Thymus (tissue), 11 donors: ENCODE results near the gene IGFLR1. TPM values are rescaled to one million over a fixed set of nuclear protein-coding genes. Genes with fewer than 3 reads are reported as not detected.
A peak's percentile ranks its signal among the peaks of the same experiment; 100 is the strongest.

ENCODE experiments used
- DNase-seq, 9 donors: peaks; one replicate each; pipeline ENCODE4 v3.0.0-alpha.2; 2013; ENCODE audit warnings: low spot score in 9 of 9, low read depth in 6 of 9, missing footprints in 1 of 9
- H3K27ac ChIP-seq, 2 donors: one replicate each; pipeline ENCODE4 v1.5.1; 2013; ENCODE audit warnings: control low read depth in 1 of 2, low read depth in 1 of 2, low read length in 1 of 2, mild to moderate bottlenecking in 1 of 2, moderate library complexity in 1 of 2
- H3K27me3 ChIP-seq, 2 donors: one replicate each; pipeline ENCODE4 v1.5.1; 2013; ENCODE audit warnings: low read length in 1 of 2; ENCODE audit not compliant: control insufficient read depth in 2 of 2, insufficient read depth in 1 of 2
- H3K36me3 ChIP-seq, 2 donors: one replicate each; pipeline ENCODE4 v1.5.1; 2013; ENCODE audit warnings: low read length in 1 of 2, mild to moderate bottlenecking in 1 of 2, moderate library complexity in 1 of 2; ENCODE audit not compliant: control insufficient read depth in 2 of 2, insufficient read depth in 2 of 2
- H3K4me1 ChIP-seq, 2 donors: one replicate each; pipeline ENCODE4 v1.5.1; 2013; ENCODE audit warnings: low read length in 2 of 2; ENCODE audit not compliant: control insufficient read depth in 2 of 2, insufficient read depth in 2 of 2
- H3K4me3 ChIP-seq, 2 donors: one replicate each; pipeline ENCODE4 v1.5.1; 2013; ENCODE audit warnings: low read length in 2 of 2, control low read depth in 1 of 2, mild to moderate bottlenecking in 1 of 2
- H3K9me3 ChIP-seq, 2 donors: one replicate each; pipeline ENCODE4 v1.5.1; 2013; ENCODE audit warnings: low read length in 1 of 2, mild to moderate bottlenecking in 1 of 2; ENCODE audit not compliant: control insufficient read depth in 2 of 2, insufficient read depth in 1 of 2
- WGBS: extraction: QIAGEN DNeasy Blood & Tissue Kit; methylation state at CpG from one replicate; pipeline ENCODE4 v1.1.7; 2013; 5-methylcytosine and 5-hydroxymethylcytosine counted together
- polyA plus RNA-seq: library from polyadenylated mRNA; stranded (reverse); fragments of 200-250 nt; gene quantifications from one replicate; pipeline ENCODE4 v1.2.3, GENCODE V29; 2013
- total RNA-seq: library from RNA; stranded (reverse); fragments of 120-200 nt; gene quantifications from one replicate; pipeline ENCODE4 v1.2.4, GENCODE V29; 2013
- donor health status: healthy.

The IGFLR1 gene
- total and polyA plus RNA-seq, 2 donors: 12.2 to 67.8 TPM

DNA sequence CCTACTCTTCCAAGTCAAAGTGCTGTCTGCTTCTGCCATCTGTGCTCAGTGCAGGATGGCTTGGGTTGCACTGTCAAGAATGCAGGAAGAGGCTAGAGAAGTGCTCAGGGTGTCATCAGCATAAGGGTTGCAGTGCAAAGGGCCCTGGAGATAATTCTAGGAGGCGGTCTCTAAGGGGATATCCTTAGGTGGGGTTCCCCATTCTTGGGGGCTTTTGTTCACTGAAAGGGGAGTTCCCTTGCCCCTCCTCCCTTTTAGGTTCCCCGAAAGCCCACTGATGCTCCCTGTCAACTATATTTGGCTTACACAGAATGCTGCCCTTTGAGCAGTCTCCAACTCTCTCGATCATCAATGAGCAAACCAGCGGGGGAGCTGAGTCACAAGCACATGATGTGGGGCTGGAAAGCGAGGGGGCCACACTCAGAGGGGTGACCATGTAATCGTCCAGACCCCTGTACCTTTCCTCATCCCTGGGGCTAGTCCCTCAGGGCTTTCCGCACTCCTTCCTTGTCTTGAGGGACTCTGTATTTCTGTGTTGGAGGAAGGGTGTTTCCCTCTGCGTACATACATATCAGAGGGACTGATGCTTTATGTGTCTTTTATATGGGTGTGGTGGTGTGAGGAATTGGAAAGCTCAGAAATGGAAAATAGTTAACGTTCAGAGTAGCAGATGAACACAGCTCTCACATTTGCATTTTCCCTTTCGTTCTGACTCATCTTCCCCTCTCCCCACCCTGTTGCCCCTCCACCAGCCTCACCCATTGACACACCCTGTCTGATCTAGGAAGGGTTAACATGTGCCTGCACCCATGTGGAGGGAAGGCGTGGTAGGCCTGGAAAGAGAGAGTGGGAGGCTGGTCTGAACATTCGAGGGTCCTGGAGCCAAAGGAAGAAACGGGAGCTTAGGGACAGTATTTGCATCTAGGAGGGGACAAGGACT, 31.2 kb downstream of the IGFLR1 start:
- Histone ChIP-seq H3K4me1 (peaks cover 6 to 12% of the 10 kb centered on the region in 2 donors), H3K36me3 (no peaks in the 10 kb centered on the region), H3K27me3 (peaks cover 5 to 27% of the 10 kb centered on the region in 2 donors), H3K27ac (no peak overlapping the region), H3K4me3 (no peak overlapping the region), H3K9me3 (no peaks in the 10 kb centered on the region)
- no peak for DNase-seq
- WGBS: 88% methylated on average over 13 of the region's 13 CpGs

- H3K4me1 ChIP-seq: peaks cover 0 to 5% of the 10 kb centered on the region in 2 donors
- H3K4me3 ChIP-seq: no peak overlapping the region
- H3K27me3 ChIP-seq: peaks cover 2 to 19% of the 10 kb centered on the region in 2 donors
- H3K27ac ChIP-seq: no peak overlapping the region
- no peaks in the 10 kb centered on the region for H3K36me3 ChIP-seq
- H3K9me3 ChIP-seq: no peaks in the 10 kb centered on the region
- DNase-seq: no peak
- WGBS: 96% methylated on average over 1 of the region's 1 CpG
These were observed 33.9 kb downstream of the IGFLR1 start for GRCh38 chr19:35708391-35708790.

DNA sequence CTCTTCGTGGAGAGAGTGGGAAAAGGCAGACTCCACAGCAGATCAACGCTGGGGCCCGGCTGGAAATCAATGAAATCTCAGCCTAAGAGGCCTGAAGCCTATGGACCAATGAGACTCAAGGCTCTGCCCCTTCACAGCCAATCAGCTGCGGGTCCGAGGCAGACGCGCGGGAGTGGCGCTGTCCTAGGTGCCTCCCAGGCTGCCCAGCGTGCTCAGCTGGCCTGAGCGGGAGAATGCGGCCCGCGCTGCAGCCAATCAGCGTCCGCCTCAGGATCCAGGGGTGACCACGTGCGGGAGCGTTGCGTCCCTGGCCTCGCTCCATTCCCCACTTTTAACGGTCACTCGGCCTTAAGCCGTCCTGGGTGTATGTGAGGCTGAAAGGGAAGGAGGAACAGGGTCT, 38.0 kb downstream of the IGFLR1 start, which contains the start of gene ZBTB32:
TSS of gene ZBTB32 (plus strand) at position 341 of the 400 bp plus-strand sequence. CDS start 10,069 bp downstream, outside the sequence.
- H3K27me3 ChIP-seq: peaks cover 3 to 28% of the 10 kb centered on the region in 2 donors
- H3K9me3 ChIP-seq: no peaks in the 10 kb centered on the region
- H3K36me3 ChIP-seq: no peaks in the 10 kb centered on the region
- H3K4me3 ChIP-seq: no peak within 1 kb of the TSS
- H3K27ac ChIP-seq: no peak within 1 kb of the TSS
- WGBS: 45% methylated on average over 24 of the region's 24 CpGs
- DNase-seq: peak in 1 of 9 donors; percentile 29
- peaks cover 0 to 10% of the 10 kb centered on the region in 2 donors for H3K4me1 ChIP-seq

GRCh38 chr19:35703343-35703742, 38.9 kb downstream of the IGFLR1 start:
- DNase-seq: no peak
- 60% methylated on average over 9 of the region's 9 CpGs for WGBS
- Histone ChIP-seq H3K4me3 (no peak overlapping the region), H3K9me3 (no peaks in the 10 kb centered on the region), H3K36me3 (no peaks in the 10 kb centered on the region), H3K4me1 (peaks cover 0 to 10% of the 10 kb centered on the region in 2 donors), H3K27me3 (peaks cover 3 to 30% of the 10 kb centered on the region in 2 donors), H3K27ac (no peak overlapping the region)

DNA sequence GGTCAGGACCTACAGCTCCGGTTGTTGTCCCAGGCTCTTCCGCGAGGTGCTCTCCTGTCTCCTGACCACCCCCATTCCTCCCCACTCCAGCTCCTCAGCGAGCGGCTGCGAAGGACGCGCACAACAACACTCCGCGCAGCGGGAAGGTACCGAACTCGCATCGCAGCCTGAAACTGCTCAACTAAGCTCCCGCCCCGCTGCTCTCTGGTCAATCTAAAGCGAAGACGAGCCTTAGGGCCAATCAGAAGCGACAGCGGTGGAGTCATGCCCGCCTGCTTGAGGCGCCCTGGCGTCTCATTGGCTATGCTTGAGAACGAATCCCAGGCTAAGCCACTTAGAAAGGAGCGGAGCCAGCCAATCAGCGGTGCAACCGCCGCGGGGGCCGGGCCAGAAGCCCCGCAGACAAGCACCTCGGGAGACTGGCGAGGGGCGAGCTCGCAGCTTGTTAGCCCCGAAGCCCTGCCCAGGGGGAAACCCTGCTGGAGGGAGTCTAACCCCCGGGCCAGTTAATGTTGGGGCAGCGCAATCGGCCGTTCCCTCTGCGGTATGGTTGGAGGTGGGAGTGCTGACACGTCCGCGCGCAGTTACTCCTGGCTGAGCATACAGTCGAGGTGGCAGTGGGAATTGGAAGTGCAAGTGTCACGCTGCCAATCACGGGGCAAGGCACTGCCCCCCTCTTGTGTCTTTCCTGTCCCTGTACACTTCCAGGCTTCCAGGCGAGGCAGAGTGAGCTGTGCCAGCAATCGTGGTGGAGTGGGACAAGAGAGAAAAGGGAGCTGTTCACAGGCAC, 39.8 kb downstream of the IGFLR1 start:
- peaks cover 0 to 10% of the 10 kb centered on the region in 2 donors for H3K4me1 ChIP-seq
- peak overlapping the region in 1 of 2 donors; percentile 30 for H3K27ac ChIP-seq
- under 1% methylated on average over 50 of the region's 50 CpGs for WGBS

GRCh38 chr19:35696835-35697234, 45.4 kb downstream of the IGFLR1 start:
- H3K4me3 ChIP-seq: no peak overlapping the region
- no peaks in the 10 kb centered on the region for H3K36me3 ChIP-seq
- DNase-seq: no peak
- no peaks in the 10 kb centered on the region for H3K4me1 ChIP-seq
- H3K27me3 ChIP-seq: peaks cover 0 to 4% of the 10 kb centered on the region in 2 donors
- H3K9me3 ChIP-seq: no peaks in the 10 kb centered on the region
- no peak overlapping the region for H3K27ac ChIP-seq
- WGBS: 77% methylated on average over 4 of the region's 4 CpGs

More for the DNA sequence above, 39.8 kb downstream of the IGFLR1 start:
- Histone ChIP-seq H3K36me3 (no peaks in the 10 kb centered on the region), H3K9me3 (no peaks in the 10 kb centered on the region), H3K27me3 (peaks cover 3 to 30% of the 10 kb centered on the region in 2 donors), H3K4me3 (peak overlapping the region; percentile 45 to 53)
- DNase-seq: peak; percentile 84 to 97 (median 93)

DNA sequence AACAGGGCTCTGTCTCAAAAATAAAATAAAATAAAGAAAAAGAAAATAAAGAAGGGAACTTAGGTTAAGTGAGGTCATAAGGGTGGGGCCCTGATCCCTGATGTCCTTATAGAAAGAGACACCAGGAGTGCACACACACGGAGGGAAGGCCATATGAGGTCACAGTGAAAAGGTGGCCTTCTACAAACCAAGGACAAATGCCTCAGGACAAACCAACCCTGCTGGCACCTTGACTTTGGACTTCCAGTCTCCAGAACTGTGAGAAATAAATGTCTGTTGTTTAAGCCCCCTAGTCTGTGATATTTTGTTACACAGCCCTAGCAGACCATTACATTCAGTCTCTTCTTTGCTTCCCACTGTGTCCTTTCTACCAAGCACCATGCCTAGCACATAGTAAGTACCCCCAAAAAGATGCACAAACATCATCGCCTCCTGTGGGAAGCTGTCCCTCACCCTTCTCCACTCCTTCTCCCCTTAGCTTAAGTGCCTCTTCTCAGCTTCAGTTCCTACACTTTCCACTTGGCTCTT, 46.3 kb downstream of the IGFLR1 start:
- Histone ChIP-seq H3K4me3 (no peak overlapping the region), H3K36me3 (no peaks in the 10 kb centered on the region), H3K4me1 (no peaks in the 10 kb centered on the region), H3K9me3 (no peaks in the 10 kb centered on the region), H3K27ac (no peak overlapping the region), H3K27me3 (peaks cover 0 to 4% of the 10 kb centered on the region in 2 donors)
- 94% methylated on average over 2 of the region's 2 CpGs for WGBS
- no peak for DNase-seq

DNA sequence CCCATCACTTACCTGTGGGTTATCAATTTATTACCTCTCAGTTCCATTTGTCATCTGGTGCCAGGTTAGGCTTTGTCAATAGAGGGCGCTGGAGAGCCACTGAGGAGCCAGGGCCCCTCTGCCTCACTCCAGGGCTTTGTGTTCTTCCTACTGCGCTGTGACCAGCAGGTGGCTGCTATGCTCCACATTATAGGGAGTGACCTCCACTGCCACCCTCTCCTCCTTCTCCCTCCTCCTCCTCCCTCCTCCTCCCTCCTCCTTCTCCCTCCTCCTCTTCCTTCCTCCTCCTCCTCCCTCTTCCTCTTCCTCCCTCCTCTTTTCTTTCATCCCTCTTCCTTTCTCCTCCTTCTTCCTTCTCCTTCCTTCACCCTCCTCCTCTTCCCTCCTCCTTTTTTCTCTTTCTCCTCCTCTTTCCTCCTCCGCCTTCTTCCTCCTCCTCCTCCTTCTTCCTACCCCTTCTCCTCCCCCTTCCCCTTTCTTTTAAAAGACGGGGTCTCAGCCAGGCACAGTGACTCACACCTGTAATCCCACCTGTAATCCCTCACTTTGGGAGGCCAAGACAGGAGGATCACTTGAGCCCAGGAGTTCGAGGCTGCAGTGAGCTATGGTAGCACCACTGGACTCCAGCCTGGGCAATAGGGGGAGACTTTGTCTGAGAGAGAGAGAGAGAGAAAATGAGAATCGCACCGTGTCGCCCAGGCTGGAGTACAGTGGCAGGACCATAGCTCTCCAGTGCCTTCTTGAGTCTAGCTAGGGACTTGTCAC, 48.2 kb downstream of the IGFLR1 start:
- Histone ChIP-seq H3K27ac (no peak overlapping the region), H3K9me3 (no peaks in the 10 kb centered on the region), H3K36me3 (no peaks in the 10 kb centered on the region), H3K4me1 (no peaks in the 10 kb centered on the region), H3K4me3 (no peak overlapping the region), H3K27me3 (peaks cover 0 to 4% of the 10 kb centered on the region in 2 donors)
- WGBS: 43% methylated on average over 8 of the region's 8 CpGs
- peak; percentile 65 to 90 (median 81) for DNase-seq
